ENCODE data around the gene CMKLR1.

The CMKLR1 gene

GRCh38 chr12:108277613-108278012 is 61.5 kb downstream of the CMKLR1 start:
- Histone ChIP-seq H3K4me3 (ENCODE audit: low read depth, low read length) (no peak overlapping the region), H3K36me3 (no peaks in the 10 kb centered on the region), H3K27me3 (no peaks in the 10 kb centered on the region), H3K9me3 (no peaks in the 10 kb centered on the region), H3K4me1 (peaks cover 21% of the 10 kb centered on the region)
- no peak for DNase-seq
- no peak for TF ChIP-seq CTCF (IDR thresholded peaks at IDR 0.05; ENCODE audit: low read depth, low read length)

GRCh38 chr12:108273217-108273616 is 65.9 kb downstream of the CMKLR1 start:
- peak; percentile 88 for DNase-seq
- TF ChIP-seq CTCF (IDR thresholded peaks at IDR 0.05; ENCODE audit: low read depth, low read length): peak; percentile 57
- Histone ChIP-seq H3K27me3 (no peaks in the 10 kb centered on the region), H3K4me1 (peaks cover 38% of the 10 kb centered on the region), H3K36me3 (no peaks in the 10 kb centered on the region), H3K4me3 (ENCODE audit: low read depth, low read length) (no peak overlapping the region), H3K9me3 (no peaks in the 10 kb centered on the region)

GRCh38 chr12:108271951-108272872 is 66.9 kb downstream of the CMKLR1 start:
- DNase-seq: peak; percentile 83
- no peaks in the 10 kb centered on the region for H3K9me3 ChIP-seq
- TF ChIP-seq CTCF (IDR thresholded peaks at IDR 0.05; ENCODE audit: low read depth, low read length): no peak

GRCh38 chr12:108270849-108271143 is 68.3 kb downstream of the CMKLR1 start:
- TF ChIP-seq CTCF (IDR thresholded peaks at IDR 0.05; ENCODE audit: low read depth, low read length): no peak
- Histone ChIP-seq H3K4me3 (ENCODE audit: low read depth, low read length) (no peak overlapping the region), H3K36me3 (no peaks in the 10 kb centered on the region), H3K9me3 (no peaks in the 10 kb centered on the region), H3K4me1 (peaks cover 52% of the 10 kb centered on the region), H3K27me3 (no peaks in the 10 kb centered on the region)
- no peak for DNase-seq

More at GRCh38 chr12:108271951-108272872, 66.9 kb downstream of the CMKLR1 start:
- no peak overlapping the region for H3K4me3 ChIP-seq (ENCODE audit: low read depth, low read length)
- H3K27me3 ChIP-seq: no peaks in the 10 kb centered on the region
- H3K36me3 ChIP-seq: no peaks in the 10 kb centered on the region
- peaks cover 39% of the 10 kb centered on the region for H3K4me1 ChIP-seq

- no peak overlapping the region for H3K4me3 ChIP-seq (ENCODE audit: low read depth, low read length)
- DNase-seq: peak; percentile 43
- TF ChIP-seq CTCF (IDR thresholded peaks at IDR 0.05; ENCODE audit: low read depth, low read length): no peak
- H3K27me3 ChIP-seq: no peaks in the 10 kb centered on the region
- H3K36me3 ChIP-seq: no peaks in the 10 kb centered on the region
- peaks cover 52% of the 10 kb centered on the region for H3K4me1 ChIP-seq
- H3K9me3 ChIP-seq: no peaks in the 10 kb centered on the region
Measured at GRCh38 chr12:108270035-108270848, 68.9 kb downstream of the CMKLR1 start.
